HG03457 (cell line): ENCODE data around the gene SPECC1.

ENCODE experiments used
- ATAC-seq: cut with Tn5 transposase; IDR thresholded peaks from one replicate; pipeline ENCODE4 v1.9.1; 2021; ENCODE audit warnings: moderate number of reproducible peaks; ENCODE audit not compliant: unreplicated experiment

SPECC1 gene

DNA sequence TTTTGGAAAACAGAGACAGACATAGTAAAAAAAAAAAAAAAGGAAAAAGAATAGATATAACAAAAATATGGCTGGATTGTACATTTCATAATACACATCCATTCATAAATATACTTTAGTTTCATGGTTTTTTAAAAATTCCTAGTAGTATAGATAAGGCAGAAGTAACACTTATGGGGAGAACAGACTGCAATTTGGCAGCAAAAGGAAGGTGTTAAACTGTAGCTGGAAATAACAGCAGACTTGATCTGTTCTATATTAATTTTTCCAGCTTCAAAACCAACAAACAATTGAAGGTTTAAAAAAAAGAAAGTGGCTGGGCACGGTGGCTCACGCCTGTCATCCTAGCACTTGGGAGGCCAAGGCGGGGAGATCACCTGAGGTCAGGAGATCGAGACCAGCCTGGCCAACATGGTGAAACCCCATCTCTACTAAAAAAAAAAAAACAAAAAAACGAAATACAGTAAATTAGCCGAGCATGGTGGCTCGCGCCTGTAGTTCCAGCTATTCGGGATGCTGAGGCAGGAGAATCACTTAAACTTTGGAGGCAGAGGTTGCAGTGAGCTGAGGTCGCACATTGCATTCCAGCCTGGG, 191.8 kb downstream of the SPECC1 start:
- ATAC-seq: no peak

DNA sequence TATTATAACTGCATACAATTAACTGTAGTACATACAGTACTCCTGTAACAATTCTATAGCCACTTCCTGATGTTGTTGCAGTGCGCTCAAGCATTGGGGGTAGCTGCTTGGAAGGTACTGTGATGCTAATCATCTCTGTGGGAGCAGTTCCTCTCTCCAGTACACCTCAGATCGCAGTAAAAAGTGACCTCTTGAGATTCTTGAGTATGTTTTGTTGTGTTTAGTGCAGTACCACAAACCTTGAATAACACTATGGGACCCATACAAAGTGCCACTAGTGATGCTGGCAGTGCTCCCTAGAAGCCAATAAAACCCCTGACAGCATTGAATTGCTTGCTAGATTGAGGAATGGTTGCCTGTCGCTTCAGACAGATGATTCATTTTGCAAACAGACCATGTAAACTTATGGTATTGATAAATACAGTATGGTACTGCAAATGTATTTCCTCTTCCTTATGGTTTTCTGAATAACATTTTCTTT, 193.0 kb downstream of the SPECC1 start:
- no peak for ATAC-seq

DNA sequence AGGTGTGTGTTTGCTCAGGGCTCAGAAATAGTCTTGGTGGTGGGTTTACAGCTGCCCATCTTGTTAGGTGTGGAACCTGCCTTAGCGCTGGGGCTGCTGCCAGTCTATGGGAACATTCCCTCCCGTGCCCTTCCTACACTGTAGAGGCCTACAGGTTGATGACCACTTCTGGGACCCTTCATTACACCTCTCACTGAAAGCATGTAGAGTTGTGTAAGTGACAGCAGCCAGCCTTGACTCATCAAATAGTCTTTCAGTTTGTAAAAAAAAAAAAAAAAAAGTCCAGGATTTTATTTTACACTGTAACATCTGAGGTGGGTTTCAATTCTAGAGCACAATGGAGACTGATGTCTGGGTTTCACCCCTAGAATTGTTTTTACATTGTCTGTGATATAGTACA, 193.9 kb downstream of the SPECC1 start:
- no peak for ATAC-seq

DNA sequence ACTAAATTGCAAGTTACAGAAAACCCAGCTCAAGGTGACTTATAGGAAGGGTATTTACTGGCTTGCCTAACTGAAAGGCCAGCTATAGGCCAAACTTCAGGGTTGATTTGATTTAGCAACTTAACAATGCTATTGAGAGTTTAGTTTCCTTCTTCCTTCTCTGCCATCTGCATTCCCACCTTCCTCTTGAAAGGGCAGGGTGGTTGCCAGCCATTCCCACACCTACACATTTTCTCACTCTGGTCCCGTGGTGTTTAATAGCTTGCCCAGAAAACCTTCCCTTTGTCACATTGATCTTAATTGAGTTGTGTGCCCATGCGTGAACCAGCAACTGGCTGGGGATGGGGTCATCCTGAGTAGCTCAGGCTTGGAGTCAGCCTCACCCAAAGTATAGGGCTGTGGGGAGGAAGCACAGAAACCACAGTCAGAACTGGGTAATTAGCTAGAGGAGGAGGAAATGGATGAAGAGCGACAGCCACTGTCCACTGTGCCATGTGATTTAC, 194.7 kb downstream of the SPECC1 start:
- no peak for ATAC-seq

DNA sequence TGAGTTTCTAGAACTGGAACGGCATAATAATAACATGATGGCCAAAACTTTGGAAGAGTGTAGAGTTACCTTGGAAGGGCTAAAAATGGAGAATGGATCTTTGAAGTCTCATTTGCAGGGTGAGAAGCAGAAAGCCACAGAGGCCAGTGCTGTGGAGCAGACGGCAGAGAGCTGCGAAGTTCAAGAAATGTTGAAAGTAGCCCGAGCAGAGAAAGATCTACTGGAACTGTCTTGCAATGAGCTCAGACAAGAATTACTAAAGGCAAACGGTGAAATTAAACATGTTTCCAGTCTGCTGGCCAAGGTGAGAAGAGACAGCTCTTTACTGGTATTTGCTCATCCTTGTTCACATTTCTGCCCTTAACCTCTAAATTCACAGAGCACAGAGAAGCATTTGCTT, 196.4 kb downstream of the SPECC1 start:
- ATAC-seq: no peak

DNA sequence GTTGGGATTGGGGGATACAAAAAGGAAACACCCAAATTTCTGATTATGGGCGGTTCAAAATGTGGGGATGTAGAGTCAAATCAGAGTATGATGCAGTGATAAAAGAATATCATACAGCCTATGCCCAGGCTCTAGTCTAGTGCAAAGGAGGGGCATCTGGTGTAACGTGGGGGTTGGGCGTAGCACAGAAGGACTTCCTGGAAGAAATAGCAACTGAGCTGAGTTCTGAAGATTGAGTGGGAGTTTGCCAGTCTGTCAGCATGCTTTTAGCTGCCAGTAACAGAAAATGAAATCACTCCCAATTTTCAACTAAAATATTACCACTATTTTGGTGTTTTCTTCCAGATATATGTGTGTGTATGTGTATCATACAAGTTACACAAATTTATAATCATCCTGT, 196.9 kb downstream of the SPECC1 start:
- ATAC-seq: no peak

DNA sequence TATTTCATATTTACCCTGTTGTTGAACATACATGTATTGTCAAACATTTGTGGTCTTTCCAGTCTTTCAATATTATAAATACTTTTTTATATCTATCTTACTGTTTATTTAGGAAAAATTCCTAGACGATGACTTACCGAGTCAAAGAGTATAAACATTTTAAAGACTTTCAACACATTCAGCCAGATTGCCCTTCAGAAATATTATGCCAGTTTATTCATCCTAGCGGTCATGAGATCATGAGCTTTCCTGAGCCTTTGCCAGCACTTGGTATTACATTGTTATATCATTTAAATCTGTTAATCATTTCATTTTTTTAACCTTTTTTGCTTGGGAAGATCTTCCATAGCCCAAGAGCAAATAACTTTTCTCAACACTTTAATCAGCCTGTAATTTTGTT, 197.4 kb downstream of the SPECC1 start:
- no peak for ATAC-seq

DNA sequence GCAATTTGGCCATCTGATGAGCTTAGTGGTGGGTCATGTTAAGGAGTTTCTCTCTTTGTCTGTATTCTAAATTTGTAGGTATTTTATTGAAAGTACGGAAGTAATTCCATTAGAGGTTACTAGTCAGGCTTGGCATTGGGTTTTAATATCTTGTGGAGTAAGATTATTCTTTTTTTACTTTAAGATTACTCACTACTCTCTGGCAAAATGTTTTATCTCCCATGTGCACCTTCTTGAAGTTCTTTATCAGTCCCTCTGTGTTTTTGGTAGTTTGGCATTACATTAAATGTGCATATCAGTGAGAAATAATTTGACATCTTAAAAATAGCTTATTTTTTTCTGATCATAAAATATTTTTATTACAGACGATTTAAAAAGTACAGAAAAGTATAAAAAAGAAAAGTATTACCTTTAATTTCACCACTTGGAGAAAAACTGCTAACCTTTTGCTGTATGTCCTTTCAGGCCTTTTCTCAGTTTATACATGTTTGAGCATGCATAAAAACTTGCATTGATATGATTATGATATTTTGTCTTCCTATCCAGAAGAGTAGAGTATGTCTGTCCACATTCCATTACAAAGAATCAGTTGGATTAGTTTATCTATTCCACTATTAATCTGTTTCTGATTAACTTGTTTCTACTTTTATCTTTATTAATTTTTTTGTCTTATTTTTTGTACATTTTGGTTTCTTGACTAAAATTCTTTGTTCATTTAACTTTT, 198.3 kb downstream of the SPECC1 start:
- no peak for ATAC-seq

DNA sequence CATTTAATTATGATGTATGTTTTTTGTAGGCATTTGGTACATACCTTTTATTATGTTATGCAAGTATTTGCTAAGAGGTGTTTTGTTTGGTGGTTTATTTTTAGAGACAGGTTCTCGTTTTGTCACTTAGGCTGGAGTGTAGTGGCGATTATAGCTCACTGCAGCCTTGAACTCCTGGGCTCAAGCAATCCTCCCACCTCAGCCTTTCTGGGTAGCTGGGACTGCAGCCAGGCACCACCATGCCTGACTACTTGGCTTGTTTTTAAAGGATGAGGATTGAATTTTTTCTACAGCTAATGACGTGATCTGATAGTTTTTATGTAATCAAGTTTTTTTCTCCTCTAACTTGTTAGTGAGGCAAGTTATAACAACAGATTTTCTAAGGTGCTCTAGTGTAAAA, 199.6 kb downstream of the SPECC1 start:
- no peak for ATAC-seq

DNA sequence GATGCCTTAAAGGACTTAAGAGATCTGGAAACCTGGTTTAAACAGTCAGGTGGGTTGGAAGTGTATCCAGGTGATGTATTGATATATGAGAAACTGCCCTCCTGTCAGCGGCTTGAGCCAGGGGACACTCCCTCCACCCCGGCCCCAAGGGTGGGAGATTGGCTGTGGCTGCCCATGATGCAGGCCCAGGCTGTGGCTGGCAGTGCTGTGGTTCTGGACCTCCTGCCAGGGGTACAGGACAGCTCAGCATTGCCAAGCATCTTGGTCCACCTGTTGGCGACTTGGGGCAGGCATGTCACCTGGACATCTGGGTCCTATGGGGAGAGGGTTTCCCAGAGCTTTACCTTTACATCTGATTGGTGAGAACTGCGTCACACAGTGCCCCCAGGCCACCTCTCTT, 201.0 kb downstream of the SPECC1 start:
- no peak for ATAC-seq

DNA sequence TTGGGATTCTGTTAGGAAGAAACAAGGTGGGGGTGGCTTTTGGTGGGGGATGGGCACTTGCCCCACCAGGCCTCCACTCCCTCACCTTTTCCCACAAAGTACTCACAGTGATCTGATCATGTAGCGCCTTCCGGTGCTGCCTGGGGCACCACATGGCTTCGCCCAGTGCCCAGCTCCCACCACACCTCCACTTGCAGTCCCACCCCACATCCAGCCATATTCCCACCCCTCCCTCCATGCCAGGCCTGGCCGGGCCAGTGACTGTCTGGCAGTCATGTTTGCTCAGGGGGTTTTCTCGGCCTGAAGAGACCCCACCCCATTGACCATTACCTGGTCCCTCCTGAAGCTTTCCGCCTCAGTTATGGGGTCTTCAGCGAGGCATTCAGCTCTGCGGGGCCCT, 201.5 kb downstream of the SPECC1 start:
- no peak for ATAC-seq

DNA sequence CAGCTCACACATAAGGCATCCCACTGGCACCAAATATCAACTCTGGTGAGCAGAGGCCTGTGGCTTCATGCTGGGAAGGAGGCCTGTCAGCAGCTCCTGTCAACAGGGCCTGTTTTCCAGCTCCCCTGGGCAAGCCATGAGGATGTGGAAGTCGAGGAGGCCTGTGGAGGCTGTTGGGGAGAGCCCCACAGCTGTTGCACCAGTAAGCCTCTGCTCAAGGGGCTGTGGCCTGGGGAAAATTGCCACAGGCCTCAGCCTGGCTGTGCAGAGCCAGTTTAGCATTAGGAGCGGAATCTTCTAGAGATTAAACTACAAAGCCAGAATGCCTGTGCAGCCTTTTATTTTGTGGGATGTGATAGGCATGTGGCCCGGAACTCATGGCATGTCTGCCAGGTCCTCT, 202.1 kb downstream of the SPECC1 start:
- no peak for ATAC-seq

DNA sequence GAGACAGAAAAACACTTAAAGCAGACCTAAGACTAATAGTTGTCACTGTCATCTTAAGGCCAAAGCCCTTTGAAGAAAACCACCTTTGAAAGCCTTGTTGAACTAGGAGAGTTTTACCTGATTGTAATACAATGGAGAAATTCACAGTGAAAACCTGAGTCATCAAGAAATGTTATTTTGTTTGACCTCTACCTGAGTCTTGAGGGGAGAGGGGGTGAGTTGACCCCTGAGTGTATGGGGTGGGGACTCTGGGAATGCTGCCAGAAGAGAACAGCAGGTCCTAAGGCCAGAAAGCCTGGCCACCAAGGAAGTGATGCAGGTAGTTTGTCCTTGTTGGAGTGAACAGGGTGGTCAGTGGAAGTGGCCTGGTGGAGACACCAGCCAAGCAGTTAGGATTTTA, 204.3 kb downstream of the SPECC1 start:
- ATAC-seq: no peak

DNA sequence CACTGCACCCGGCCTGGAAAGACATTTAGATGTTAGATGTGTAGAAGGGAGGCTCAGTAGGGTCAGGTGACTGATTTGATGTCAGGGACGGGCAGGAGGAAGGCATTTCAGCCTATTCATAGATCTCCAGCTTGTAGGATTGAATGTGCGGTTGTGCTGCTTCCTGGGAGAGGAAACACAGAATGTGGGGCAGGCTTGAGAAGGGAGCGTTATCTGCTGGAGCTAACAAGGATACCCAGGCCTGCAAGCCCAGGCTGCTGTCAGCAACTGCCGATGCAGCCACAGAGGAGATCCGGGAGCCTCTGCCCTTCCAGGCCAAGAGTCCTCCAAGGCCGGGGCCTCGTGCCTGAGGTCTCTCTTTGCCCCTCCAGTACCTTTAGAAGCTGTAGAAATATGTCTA, 205.6 kb downstream of the SPECC1 start:
- no peak for ATAC-seq

DNA sequence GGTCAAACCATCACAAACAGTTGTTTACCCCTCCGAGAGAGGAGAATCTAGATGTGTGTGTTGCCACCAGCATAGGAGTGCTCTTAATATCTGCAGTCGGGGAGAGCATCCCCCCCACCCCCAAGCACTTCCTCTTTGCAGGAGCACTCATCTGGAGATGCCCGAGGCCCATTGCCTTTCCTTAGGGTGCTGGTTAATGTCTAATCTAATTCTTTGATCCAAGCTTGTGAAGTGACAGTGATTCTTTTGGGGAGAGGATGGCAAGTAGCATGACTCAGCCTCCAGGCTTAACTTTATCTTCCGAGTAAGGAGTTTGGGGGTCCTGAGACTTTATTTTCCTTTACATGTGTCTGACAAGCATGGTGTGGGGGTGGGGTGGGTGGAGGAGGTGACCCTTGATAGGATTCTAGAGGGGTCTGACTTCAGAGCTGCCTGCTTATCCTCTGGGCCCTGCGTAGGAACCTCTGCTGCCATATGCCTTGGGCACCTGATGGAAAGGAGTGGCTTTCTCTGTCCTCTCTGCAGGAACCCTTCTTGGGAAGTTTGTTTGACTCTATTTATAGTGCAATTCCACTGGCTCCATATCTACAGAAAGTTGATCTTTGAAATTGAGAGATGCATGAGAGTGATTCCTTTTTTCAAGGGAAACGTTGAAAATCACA, 207.1 kb downstream of the SPECC1 start:
- ATAC-seq: no peak

DNA sequence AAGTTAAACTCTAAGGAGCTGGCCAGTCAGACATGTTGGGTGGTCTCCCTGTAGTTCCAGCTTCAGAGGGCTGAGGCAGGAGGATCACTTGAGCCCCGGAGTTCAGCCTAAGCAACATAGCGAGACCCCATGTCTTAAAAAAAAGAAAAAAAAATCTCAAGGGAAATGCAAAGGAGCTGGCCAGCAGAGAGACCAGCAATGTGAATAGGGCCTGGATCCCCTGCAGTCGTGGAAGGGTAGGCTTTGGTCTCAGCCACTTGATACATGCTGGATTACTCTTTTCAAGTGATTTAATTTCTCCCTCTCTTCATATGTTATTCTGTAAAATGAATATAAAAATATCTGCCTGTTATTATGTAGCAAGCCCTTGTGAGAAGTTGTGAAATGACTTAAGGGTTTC, 207.7 kb downstream of the SPECC1 start:
- ATAC-seq: no peak

DNA sequence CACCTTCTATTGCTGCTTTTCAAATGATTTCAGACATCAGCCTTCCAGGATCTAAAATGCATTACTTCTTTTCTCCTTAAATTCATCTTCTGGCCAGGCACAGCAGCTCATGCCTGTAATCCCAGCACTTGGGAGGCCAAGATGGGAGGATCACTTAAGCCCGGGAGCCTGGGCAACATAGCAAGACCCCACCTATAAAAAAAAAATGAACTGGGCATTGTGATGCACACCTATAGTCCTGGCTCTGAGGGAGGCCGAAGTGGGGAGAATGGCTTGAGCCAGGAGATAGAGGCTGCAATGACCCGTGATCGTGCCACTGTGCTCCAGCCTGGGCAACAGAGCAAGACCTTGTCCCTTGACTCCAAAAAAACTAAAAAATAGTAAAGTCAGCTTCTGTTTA, 208.5 kb downstream of the SPECC1 start:
- no peak for ATAC-seq

DNA sequence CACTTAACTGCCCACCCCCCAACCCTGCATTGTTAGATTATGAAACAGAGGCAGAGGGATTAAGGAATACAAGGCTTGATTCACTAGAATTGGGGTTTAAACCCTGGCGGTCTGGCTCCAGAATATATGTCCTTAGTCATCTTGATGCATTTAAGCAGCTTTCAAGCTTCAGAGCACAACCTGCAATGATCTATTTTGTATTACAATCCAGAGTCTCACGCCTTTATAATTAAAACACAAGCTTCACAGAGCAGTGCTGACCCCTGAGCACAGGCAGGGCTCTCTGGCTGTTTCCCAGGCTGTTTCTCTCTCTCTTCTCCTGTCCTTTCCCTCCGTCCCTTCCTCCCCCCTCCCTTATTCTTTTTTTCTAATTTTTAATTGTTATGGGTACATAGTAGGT, 209.1 kb downstream of the SPECC1 start:
- no peak for ATAC-seq

DNA sequence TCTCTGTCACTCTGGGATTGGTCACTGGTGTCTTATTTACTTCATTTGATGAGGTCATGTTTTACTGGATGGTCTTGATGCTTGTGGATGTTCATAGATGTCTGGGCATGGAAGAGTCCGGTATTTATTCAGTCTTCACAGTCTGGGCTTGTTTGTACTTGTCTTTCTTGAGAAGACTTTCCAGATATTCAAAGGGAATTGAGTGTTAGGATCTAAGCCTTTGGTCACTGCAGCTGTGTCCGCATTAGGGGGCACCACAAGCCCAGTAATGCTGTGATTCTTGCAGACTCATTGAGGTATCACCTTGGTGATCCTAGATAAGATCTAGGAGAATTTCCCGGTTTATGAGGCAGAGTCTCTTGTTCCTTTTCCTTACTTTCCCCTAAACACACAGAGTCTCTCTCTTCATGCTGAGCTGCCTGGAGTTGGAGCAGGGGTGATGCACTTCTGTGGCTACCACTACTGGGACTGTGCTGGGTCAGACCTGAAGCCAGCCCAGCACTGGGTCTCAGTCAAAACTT, 214.7 kb downstream of the SPECC1 start:
- ATAC-seq: no peak

DNA sequence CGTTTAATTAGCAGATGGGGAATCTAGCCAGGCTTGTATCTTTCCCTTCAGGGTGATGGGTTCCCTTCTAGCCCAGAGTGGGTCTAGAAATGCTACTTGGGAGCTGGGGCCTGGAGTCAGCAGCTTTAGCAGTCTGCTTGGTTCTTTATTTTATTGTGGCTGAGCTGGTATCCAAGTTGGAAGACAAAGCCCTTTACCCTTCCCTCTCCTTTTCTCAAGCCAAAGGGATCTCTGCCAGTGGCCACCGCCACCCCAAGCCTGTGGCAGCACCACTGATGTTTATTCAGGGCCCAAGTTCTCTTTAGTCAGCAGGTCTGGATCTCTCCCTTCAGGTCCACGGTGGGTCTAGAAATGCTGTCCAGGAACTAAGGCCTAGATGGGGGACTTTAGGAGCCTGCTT, 215.2 kb downstream of the SPECC1 start:
- ATAC-seq: no peak

DNA sequence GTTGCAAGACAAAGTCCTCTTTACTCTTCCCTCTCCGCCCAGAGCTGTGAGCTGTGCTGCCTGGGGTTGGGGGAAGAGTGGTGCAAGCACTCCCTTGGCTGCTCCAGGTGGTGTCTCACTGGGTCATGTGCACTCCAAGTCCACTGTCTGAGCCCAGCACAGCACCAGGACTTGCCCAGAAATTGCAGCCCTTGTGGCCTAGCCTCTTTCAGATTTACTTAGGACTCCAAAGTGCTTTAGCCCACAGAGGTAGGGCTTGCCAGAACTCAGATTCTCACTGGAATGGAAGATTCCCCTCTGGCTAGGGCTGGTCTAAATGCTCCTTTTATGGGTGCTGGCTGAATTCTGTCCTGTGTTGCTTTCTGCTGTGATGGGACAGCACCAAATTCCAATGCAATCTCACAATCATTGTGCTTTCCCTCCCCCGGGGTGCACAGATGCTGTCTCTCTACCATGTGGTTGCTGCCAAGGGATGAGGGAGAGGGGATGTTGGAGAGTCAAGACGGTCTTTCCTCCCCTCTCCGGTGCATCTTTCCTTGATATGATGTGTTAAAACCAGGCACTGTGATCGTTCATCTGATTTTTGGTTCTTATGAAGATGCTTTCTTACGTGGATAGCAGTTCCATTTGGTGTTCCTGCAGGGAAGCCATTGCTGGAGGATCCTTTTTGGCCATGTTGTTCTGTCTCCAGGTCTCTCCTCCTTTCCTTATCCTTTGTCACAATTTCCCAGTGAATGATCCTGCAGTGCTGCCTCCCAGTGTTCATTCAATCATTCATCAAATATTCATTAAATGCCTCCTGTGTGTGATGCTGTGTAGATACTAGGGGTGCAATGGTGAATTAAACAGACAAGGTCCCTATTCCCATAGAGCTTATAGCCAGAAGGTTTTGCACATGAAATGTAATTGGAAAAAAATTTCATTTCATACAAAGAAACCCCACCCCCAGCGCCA, 216.3 kb downstream of the SPECC1 start:
- ATAC-seq: no peak
